Right lobe of liver (tissue), 6 donors: ENCODE results near the gene TNNC1. TPM values are rescaled to one million over a fixed set of nuclear protein-coding genes. Genes with fewer than 3 reads are reported as not detected.

Experiments
- ATAC-seq, 4 donors: fragments of 200-7000 bp; cut with Tn5 transposase; one replicate each; pipeline ENCODE4 v1.9.1; 2020; ENCODE audit warnings: mild to moderate bottlenecking in 4 of 4, moderate library complexity in 4 of 4
- DNase-seq, 3 donors: peaks; one replicate each; pipeline ENCODE4 v3.0.0-alpha.2; 2020
- H3K27ac ChIP-seq, 3 donors: fragments of 200-600 bp; one replicate each; pipeline ENCODE4 v1.8.0; 2022
- H3K27me3 ChIP-seq, 2 donors: fragments of 200-600 bp; one replicate each; pipeline ENCODE4 v1.8.0; 2022
- H3K36me3 ChIP-seq, 4 donors: fragments of 200-600 bp; sonication (generic) in 1 of 4; one replicate each; pipeline versions ENCODE4 v1.5.1 to v1.8.0; 2017 to 2022; ENCODE audit warnings: control low read depth in 1 of 4
- H3K4me1 ChIP-seq, 4 donors: fragments of 200-600 bp; sonication (generic) in 1 of 4; one replicate each; pipeline versions ENCODE4 v1.5.1 to v1.8.0; 2017 to 2022; ENCODE audit warnings: control low read depth in 1 of 4
- H3K4me3 ChIP-seq, 3 donors: fragments of 200-600 bp; one replicate each; pipeline ENCODE4 v1.8.0; 2022
- H3K9me3 ChIP-seq, 4 donors: fragments of 200-600 bp; sonication (generic) in 1 of 4; one replicate each; pipeline versions ENCODE4 v1.5.1 to v1.8.0; 2017 to 2022; ENCODE audit warnings: control low read depth in 1 of 4
- POLR2A ChIP-seq: fragments of 450-650 bp; IDR thresholded peaks from one replicate; pipeline ENCODE4 v1.6.1; 2017; ENCODE audit warnings: antibody characterized with exemption, mild to moderate bottlenecking
- WGBS: methylation state at CpG from one replicate; pipeline ENCODE4 v1.1.6; 2018; ENCODE audit warnings: low coverage, low lambda C conversion rate; ENCODE audit not compliant: insufficient coverage; ENCODE audit errors: missing lambda C conversion rate; 5-methylcytosine and 5-hydroxymethylcytosine counted together
- intact Hi-C, 2 donors: fragments of 100-400 bp; cut with DNase I; formaldehyde crosslinking; loops; one replicate each; pipeline versions ENCODE4 v1.11.2 to v1.14.1; 2022
- total RNA-seq, 6 experiments: library from RNA; depleted of rRNA in 2 of 6; stranded (reverse); fragments of >200 nt in 2 of 6; fragmentation: NEBNext Ultra II Directional in 3 of 6; extraction: Animal tissue kit (Norgen Biotek cat#: 25700) in 3 of 6; gene quantifications; one replicate each; pipeline versions ENCODE4 v1.1.0 to v1.2.4, GENCODE V29; 2016 to 2023
- TF ChIP-seq, protein P1 (sequence below), 4 donors: fragments of 200-600 bp in 3 of 4; fragments of 450-650 bp in 1 of 4; IDR thresholded peaks; one replicate each; pipeline versions ENCODE4 v1.5.1 to v1.8.0; 2016 to 2022; ENCODE audit warnings: antibody characterized with exemption in 4 of 4, mild to moderate bottlenecking in 2 of 4
- donor health status: DM: no; HTN: yes; CAD: no.
- donor health status: DM: no; HTN: no; CAD: no.
- donor health status: DM: no; HTN: no; CAD: no.
- donor health status: DM: no; HTN: yes; CAD: no.
- donor health status: DM: no; HTN: yes; CAD: no.

TNNC1 gene
- total RNA-seq, 6 experiments from 2014 or later, result 0.55 to 12.2 (median 1.3) TPM

DNA sequence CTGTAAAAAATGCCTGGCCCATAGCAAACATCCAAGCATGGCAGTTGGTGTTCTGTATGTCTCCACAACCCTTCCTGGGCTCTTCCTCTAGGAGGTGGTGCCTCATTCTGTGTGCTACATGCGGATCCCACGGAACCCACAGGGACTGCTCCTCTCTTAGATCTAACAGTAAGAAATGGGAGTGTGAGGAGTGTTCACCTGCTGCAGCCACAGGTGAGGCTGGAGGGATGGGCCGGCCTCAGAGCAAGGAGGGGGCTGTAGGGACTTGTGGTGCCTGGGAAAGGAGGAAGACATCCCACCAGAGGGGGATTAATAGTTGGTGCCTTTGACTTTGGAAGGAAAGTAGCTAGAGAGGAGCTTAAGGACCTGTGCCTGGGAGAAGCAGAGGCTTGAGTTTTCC lies 31.2 kb downstream of the TNNC1 start:
- no peak for TF ChIP-seq POLR2A
- TF ChIP-seq, protein P1, sequence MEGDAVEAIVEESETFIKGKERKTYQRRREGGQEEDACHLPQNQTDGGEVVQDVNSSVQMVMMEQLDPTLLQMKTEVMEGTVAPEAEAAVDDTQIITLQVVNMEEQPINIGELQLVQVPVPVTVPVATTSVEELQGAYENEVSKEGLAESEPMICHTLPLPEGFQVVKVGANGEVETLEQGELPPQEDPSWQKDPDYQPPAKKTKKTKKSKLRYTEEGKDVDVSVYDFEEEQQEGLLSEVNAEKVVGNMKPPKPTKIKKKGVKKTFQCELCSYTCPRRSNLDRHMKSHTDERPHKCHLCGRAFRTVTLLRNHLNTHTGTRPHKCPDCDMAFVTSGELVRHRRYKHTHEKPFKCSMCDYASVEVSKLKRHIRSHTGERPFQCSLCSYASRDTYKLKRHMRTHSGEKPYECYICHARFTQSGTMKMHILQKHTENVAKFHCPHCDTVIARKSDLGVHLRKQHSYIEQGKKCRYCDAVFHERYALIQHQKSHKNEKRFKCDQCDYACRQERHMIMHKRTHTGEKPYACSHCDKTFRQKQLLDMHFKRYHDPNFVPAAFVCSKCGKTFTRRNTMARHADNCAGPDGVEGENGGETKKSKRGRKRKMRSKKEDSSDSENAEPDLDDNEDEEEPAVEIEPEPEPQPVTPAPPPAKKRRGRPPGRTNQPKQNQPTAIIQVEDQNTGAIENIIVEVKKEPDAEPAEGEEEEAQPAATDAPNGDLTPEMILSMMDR (IDR thresholded peaks at IDR 0.05), result no peak
- intact Hi-C loops, result no loop called here
- Histone ChIP-seq H3K36me3 (no peaks in the 10 kb centered on the region), H3K9me3 (no peaks in the 10 kb centered on the region), H3K4me1 (no peaks in the 10 kb centered on the region), H3K4me3 (no peak overlapping the region), H3K27ac (no peak overlapping the region), H3K27me3 (no peaks in the 10 kb centered on the region)
- ATAC-seq (peak in 1 of 4 donors; percentile 11), DNase-seq (peak in 1 of 3 donors; percentile 15)
- WGBS, result 94% methylated on average over 3 of the region's 3 CpGs

GRCh38 chr3:52420388-52420787 lies 33.5 kb downstream of the TNNC1 start:
- TF ChIP-seq, protein P1 (IDR thresholded peaks at IDR 0.05), result no peak
- TF ChIP-seq POLR2A, result no peak
- no peaks in the 10 kb centered on the region for H3K4me1 ChIP-seq
- H3K9me3 ChIP-seq, result no peaks in the 10 kb centered on the region
- no peaks in the 10 kb centered on the region for H3K27me3 ChIP-seq
- no peak for ATAC-seq
- no peak overlapping the region for H3K27ac ChIP-seq
- DNase-seq, result no peak
- no CpG with 5 or more reads among the region's 2 CpGs for WGBS
- H3K4me3 ChIP-seq, result no peak overlapping the region
- no peaks in the 10 kb centered on the region for H3K36me3 ChIP-seq
- intact Hi-C loops, result no loop called here

- Histone ChIP-seq H3K4me3 (no peak overlapping the region), H3K27ac (no peak overlapping the region), H3K9me3 (no peaks in the 10 kb centered on the region), H3K36me3 (no peaks in the 10 kb centered on the region), H3K4me1 (peaks cover 0 to 16% (median 7%) of the 10 kb centered on the region in 4 donors), H3K27me3 (no peaks in the 10 kb centered on the region)
- intact Hi-C loops, result no loop called here
- 89% methylated on average over 3 of the region's 3 CpGs for WGBS
- no peak for DNase-seq
- TF ChIP-seq POLR2A, result no peak
- TF ChIP-seq, protein P1 (IDR thresholded peaks at IDR 0.05), result no peak
- no peak for ATAC-seq
Observed at GRCh38 chr3:52415800-52416199, 38.0 kb downstream of the TNNC1 start.

DNA sequence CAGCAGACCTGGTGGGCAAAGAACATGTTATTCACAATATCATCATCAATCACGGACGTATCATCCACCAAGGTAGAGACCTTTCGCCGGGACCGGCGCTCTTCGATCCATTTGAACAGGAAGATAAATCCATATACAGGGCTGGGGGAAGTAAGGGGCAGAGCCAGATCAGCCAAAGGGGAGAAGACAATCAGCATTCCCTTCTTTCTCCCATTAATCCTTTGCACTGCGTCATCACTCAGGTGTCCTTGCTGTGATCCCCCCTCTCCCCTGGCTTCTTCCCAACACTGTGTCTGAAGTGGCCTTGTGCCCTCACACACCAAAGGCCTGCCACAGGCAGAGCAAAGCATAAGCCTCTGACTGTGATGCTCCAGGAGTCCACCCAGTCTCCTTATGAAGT lies 45.4 kb downstream of the TNNC1 start:
- H3K27ac ChIP-seq, result no peak overlapping the region

More for the DNA sequence above, 45.4 kb downstream of the TNNC1 start:
- ATAC-seq (no peak), DNase-seq (peak in 1 of 3 donors; percentile 30)
- Histone ChIP-seq H3K9me3 (no peaks in the 10 kb centered on the region), H3K4me3 (no peak overlapping the region), H3K36me3 (peaks cover 0 to 40% (median 14%) of the 10 kb centered on the region in 4 donors), H3K27me3 (no peaks in the 10 kb centered on the region), H3K4me1 (peaks cover 0 to 27% (median 10%) of the 10 kb centered on the region in 4 donors)
- intact Hi-C loops, result no loop called here
- WGBS, result 62% methylated on average over 2 of the region's 8 CpGs
- TF ChIP-seq POLR2A, result no peak
- TF ChIP-seq, protein P1 (IDR thresholded peaks at IDR 0.05), result no peak
